Sigmoid colon (tissue), 4 donors: ENCODE data around the gene RRP12.

Experiments
- CTCF ChIP-seq, 4 experiments: fragments of 450-650 bp in 3 of 4; fragments of 200-600 bp in 1 of 4; IDR thresholded peaks; one replicate each; pipeline ENCODE4 v1.5.1; 2016 to 2019; ENCODE audit warnings: antibody characterized with exemption in 4 of 4, mild to moderate bottlenecking in 3 of 4, moderate library complexity in 2 of 4
- POLR2A ChIP-seq, 2 donors: fragments of 450-650 bp; IDR thresholded peaks; one replicate each; pipeline ENCODE4 v1.6.1; 2016; ENCODE audit warnings: antibody characterized with exemption in 2 of 2, mild to moderate bottlenecking in 2 of 2, moderate library complexity in 2 of 2
- POLR2AphosphoS5 ChIP-seq, 4 donors: sonication (generic); formaldehyde crosslinking; IDR thresholded peaks; one replicate each; pipeline ENCODE4 v1.6.1; 2017; ENCODE audit warnings: antibody characterized with exemption in 4 of 4

DNA sequence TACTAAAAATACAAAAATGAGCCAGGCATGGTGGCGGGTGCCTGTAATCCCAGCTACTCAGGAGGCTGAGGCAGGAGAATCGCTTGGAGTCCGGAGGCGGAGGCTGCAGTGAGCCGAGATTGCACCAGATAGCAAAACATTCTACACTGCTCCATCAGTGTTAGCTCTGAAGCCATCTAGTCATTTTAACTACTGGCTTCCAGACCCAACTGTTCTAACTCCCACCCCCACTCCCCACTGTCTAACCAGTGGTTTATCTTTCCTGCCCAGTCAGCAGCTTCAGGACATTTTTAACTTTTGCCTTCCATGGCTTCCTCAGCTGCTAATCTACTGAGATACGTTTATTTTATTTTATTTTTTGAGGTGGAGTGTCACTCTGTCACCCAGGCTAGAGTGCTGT, 88.2 kb downstream of the RRP12 start:
- TF ChIP-seq CTCF (IDR thresholded peaks at IDR 0.05): no peak
- TF ChIP-seq POLR2AphosphoS5 (IDR thresholded peaks at IDR 0.05): no peak
- no peak for TF ChIP-seq POLR2A (IDR thresholded peaks at IDR 0.05)
